ENCODE results near the gene USP24.
"Not testable (repeated sequence)": the region's sequence is repeated elsewhere in the genome, so short reads cannot be mapped to it uniquely, and the experiment has no call there.

Gene USP24

DNA sequence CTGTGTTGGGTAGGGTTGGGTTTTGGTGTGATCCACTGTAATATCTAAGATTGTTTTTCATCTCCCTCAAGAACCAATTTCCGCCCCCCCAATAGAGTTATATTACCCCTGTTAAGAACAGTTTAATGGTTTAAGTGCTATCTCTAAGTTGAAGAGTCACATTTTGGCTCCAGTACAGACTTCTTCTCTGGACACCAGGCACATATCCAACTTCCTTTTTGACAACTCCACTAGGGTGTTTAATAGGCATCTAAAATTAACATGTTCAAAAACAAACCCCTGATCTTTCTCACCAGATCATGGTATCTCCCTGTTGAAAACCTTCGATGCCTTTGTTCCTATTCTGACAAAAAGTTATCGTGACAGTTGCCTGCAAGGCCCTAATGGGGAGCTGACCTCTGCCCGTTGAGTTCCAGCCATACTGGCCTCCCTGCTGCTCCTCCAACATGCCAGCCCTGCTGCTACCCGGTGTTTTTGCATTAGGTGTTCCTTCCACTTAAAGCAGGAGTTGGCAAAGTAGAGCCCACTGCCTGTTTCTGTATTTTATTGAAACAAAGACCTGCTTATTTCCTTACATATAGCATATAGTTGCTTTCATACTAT lies 18.6 kb downstream of the USP24 start:
- DNase-seq: no peak

DNA sequence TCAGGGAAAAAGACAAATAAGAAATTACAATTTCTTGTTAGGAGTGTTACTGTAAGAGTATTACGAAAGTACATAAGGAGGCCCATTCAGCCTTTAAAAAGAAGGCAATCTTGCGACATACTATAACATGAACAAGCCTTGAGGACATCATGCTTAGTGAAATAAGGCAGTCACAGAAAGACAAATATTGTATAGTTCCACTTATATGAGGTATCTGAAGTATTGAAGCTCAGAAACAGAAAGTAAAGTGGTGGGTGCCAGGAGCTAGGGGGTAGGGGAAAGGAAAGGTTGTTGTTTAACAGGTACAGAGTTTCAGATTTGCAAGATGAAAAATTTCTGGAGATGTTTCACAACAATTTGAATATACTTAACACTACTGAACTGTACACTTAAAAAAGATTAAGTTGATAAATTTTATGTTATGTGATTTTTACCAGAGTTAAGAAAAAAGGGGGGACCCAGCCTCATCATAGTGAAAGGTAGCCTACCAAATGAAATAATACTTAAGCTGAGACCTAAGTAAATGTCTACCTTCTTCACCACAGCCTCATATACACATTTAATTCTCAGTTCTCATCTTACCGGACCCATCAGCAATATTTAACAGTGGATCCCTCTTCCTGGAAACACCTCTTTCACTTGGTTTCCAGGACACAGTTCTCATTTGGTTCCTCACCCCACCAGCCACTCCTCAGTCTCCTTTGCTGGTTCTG lies 19.5 kb downstream of the USP24 start:
- no peak for DNase-seq

GRCh38 chr1:55194851-55195250 lies 20.3 kb downstream of the USP24 start:
- DNase-seq: no peak

GRCh38 chr1:55192093-55192492 lies 23.1 kb downstream of the USP24 start:
- DNase-seq: peak in 1 of 2 experiments; percentile 43

- DNase-seq: not testable (repeated sequence)
Measured at GRCh38 chr1:55191219-55191952, 23.8 kb downstream of the USP24 start.

DNA sequence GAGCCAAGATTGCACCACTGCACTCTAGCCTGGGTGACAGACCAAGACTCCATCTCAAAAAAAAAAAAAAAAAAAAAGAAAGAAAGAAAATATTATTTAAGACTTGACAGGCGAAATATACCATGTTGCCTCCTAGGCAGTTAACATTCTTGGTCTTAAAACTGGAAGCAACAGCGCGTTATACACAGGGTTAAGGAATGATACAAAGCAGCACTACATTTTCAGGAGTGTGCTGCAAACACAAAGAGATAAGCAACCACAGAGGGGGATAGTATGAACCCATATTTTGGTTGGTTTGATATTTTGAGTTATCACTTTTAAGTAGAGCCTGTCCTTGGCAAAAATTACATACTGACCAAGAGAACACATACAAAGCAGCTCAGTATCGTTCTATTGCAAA lies 25.1 kb downstream of the USP24 start:
- DNase-seq: no peak

DNA sequence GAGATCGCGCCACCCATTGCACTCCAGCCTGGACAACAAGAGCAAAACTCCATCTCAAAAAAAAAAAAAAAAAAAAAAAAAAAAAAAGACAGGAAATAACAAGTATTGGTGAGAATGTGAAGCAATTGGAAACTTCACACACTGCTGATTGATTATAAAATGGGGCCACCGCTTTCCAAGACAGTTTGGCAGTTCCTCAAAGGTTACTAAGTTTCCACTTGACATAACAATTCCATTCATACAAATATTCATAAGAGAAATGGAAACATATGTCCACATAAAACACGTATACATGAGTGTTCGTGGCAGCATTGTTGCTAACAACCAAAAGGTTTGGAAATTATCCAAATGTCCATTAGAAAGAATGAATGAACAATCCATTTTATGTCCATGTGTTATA lies 26.3 kb downstream of the USP24 start:
- DNase-seq: no peak

GRCh38 chr1:55185832-55186231 lies 29.3 kb downstream of the USP24 start:
- no peak for DNase-seq

GRCh38 chr1:55184859-55185258 lies 30.3 kb downstream of the USP24 start:
- DNase-seq: no peak

DNA sequence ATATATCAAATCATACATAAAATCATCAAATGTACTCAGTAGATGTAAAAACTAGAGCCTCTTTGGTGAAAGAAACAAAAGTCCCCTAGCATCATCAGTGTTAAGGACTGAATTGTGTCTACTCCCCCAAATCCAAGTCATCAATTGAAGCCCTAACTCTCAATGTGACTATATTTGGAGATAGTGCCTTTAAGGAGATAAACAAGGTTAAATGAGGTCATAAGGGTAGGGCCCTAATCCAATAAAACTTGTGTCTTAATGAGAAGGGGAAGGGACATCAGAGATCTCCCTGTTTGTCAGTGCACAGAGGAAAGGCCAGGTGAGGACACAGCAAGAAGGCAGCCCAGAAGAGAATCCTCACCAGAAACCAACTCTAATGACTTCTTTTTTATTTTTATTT lies 33.5 kb downstream of the USP24 start:
- no peak for DNase-seq

- DNase-seq: no peak
Measured at GRCh38 chr1:55180075-55180670, 35.0 kb downstream of the USP24 start.

- DNase-seq: no peak
Measured at GRCh38 chr1:55179177-55179835, 35.9 kb downstream of the USP24 start.

DNA sequence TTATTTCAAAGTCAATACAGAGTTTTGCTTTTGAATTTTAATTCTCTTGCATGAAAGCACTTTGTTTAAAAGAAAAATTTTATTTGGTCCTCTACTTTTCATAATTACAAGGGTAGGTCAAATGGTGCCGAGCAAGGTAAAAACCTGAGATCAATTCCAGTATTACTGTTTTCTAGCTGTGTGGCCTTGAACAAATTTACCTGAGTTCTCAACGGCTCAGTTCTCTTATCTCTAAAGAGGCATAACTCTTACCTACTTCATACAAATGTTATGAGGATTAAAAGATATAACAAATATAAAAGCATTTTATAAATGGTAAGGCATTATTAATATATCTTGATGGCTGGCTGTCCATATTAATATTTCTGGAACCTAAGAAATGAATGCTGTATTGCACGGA lies 42.5 kb downstream of the USP24 start:
- DNase-seq: no peak

DNA sequence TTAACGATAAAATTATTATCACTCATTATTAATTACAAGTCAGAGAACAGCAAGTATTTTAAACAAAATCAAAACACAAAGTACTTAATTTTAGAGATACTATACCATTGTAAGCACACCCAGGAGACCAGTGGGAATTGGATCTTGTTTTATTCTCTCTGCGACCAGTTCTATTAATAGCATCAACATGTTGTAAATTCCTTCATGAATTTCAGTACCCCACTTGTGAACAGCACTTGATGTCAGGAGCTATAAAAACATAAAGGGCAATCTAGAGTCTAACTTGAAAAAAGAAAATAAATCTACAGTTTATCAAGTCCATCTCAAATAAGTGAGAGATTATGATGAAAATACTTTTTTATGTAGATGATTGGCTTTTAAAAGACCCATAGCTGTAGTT lies 42.9 kb downstream of the USP24 start:
- no peak for DNase-seq

DNA sequence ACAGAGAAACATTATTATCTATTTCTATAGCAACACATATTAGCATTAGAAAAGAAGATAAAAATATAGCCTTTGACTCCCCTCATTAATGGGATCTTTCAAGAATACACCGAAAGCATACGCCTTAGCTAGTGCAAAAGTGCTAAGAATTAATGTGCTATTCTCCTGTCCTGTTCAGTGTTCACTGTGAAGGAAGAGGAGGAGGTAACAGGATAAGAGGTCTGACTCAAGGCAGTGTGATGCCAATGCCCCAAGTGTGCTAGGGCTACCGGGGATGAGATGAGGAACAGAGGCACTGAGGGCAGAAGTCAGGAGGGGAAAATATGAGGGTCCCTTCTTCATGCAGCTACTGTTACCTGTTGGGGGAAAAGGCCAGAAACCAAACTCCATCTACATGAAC lies 43.5 kb downstream of the USP24 start:
- no peak for DNase-seq

- DNase-seq: no peak
Measured at GRCh38 chr1:55170426-55170825, 44.7 kb downstream of the USP24 start.

- DNase-seq: no peak
Measured at GRCh38 chr1:55169126-55169525, 46.0 kb downstream of the USP24 start.

DNA sequence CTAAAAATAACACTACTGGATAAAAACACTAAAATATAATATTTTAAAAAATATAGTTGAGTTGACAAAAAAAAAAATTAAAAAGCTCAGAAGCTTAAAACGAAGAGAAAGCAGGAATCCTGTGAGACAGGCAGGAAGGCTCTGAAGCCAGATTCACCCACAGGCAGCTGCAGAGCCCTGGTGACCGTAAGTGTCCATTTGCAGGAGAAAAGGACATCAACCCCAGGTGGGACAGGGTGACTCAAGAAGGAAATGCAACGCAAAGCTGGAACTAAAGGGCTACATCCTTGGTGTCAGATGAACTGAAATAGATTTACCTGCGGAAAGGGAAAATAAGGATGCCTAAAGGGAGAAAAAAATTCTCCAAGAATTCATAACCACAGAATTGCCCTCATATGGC lies 46.8 kb downstream of the USP24 start:
- DNase-seq: no peak

- DNase-seq: no peak
Measured at GRCh38 chr1:55167224-55167871, 47.8 kb downstream of the USP24 start.

DNA sequence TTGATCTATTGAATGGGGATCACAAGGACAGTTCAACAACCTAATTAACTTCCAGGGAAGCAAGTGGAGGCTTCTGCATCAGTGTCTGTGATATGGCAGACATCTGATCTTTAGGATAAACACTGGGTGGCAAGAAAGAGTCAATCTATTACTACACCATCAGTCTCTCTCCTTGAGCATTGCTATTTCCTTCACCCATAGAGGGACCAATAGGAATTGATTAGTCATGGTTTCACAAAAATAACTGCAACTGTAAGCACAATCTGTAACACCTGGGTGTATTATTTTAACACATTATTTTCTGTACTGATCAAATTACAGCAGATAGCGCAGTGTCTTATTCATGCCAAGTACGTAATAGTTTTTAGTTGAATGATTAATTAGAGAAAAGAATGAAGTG lies 50.3 kb downstream of the USP24 start:
- no peak for DNase-seq

- DNase-seq: no peak
Measured at GRCh38 chr1:55159571-55159970, 55.6 kb downstream of the USP24 start.

- no peak for DNase-seq
Measured at GRCh38 chr1:55156608-55157007, 58.6 kb downstream of the USP24 start.

GRCh38 chr1:55156093-55156492 lies 59.1 kb downstream of the USP24 start:
- no peak for DNase-seq

All from NCI-H1930 (cell line).